ENCODE measurements around the gene VSX1.
A peak's percentile ranks its signal among the peaks of the same experiment; 100 is the strongest.

The VSX1 gene

GRCh38 chr20:25065625-25066338, 16.2 kb downstream of the VSX1 start:
- peak; percentile 45 to 55 for DNase-seq (ENCODE audit: low read depth in 2 of 2)

GRCh38 chr20:25065072-25065624, 16.8 kb downstream of the VSX1 start:
- no peak for DNase-seq (ENCODE audit: low read depth in 2 of 2)

- DNase-seq (ENCODE audit: low read depth in 2 of 2) = no peak
Measured at GRCh38 chr20:25064561-25065071, 17.3 kb downstream of the VSX1 start.

- DNase-seq (ENCODE audit: low read depth in 2 of 2) = no peak
Measured at GRCh38 chr20:25063981-25064380, 18.0 kb downstream of the VSX1 start.

- no peak for DNase-seq (ENCODE audit: low read depth in 2 of 2)
Measured at GRCh38 chr20:25063546-25063945, 18.4 kb downstream of the VSX1 start.

GRCh38 chr20:25062841-25063240, 19.1 kb downstream of the VSX1 start:
- no peak for DNase-seq (ENCODE audit: low read depth in 2 of 2)

GRCh38 chr20:25061821-25062530, 20.0 kb downstream of the VSX1 start:
- DNase-seq (ENCODE audit: low read depth in 2 of 2) = no peak

GRCh38 chr20:25061103-25061799, 20.7 kb downstream of the VSX1 start:
- no peak for DNase-seq (ENCODE audit: low read depth in 2 of 2)

GRCh38 chr20:25059866-25060465, 22.0 kb downstream of the VSX1 start:
- no peak for DNase-seq (ENCODE audit: low read depth in 2 of 2)

GRCh38 chr20:25058847-25059810, 22.8 kb downstream of the VSX1 start:
- DNase-seq (ENCODE audit: low read depth in 2 of 2) = no peak

- peak; percentile 35 to 41 for DNase-seq (ENCODE audit: low read depth in 2 of 2)
Measured at GRCh38 chr20:25058051-25058846, 23.7 kb downstream of the VSX1 start, which contains the start of gene ACSS1. TSS of gene ACSS1 (minus strand) at chr20:25058139. CDS start at chr20:25058102, 37 bp downstream.

GRCh38 chr20:25057234-25058050, 24.5 kb downstream of the VSX1 start:
- peak; percentile 58 to 61 for DNase-seq (ENCODE audit: low read depth in 2 of 2)

- DNase-seq (ENCODE audit: low read depth in 2 of 2) = no peak
Measured at GRCh38 chr20:25056690-25057233, 25.2 kb downstream of the VSX1 start.

GRCh38 chr20:25055711-25056495, 26.0 kb downstream of the VSX1 start:
- DNase-seq (ENCODE audit: low read depth in 2 of 2) = no peak

GRCh38 chr20:25054995-25055629, 26.8 kb downstream of the VSX1 start:
- DNase-seq (ENCODE audit: low read depth in 2 of 2) = no peak

- no peak for DNase-seq (ENCODE audit: low read depth in 2 of 2)
Measured at GRCh38 chr20:25054096-25054820, 27.7 kb downstream of the VSX1 start.

All from stimulated activated CD8-positive, alpha-beta memory T cell treated with anti-CD3 and anti-CD28 coated beads, Interleukin-7, amount 100 ng/mL, for 1 hour (primary cell).